Right hindlimb (tissue), 1 donor: ENCODE measurements around the gene ERCC8.
"Not testable (repeated sequence)": the region's sequence is repeated elsewhere in the genome, so short reads cannot be mapped to it uniquely, and the experiment has no call there.

ENCODE experiments used
- DNase-seq: peaks from one replicate; pipeline ENCODE4 v3.0.0-alpha.2; 2018

The ERCC8 gene

DNA sequence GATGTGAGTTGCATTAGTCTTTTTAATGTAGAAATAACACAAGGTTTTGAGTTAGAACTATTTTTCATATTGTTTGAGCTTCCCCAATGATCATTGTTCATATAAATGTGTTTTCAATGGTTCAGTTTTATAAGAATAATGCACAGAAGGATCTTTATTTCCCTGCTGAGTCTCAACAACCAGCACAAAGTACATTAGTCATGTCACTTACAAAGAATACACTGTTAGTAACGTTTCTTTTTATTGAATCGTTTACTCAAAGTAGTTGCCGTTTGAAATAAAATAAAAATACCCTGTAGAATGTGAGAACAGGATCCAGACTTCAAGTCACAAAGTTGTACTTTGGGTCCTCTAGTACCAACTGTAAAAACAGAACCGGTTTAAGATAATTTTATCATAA is 41.5 kb downstream of the ERCC8 start:
- no peak for DNase-seq

DNA sequence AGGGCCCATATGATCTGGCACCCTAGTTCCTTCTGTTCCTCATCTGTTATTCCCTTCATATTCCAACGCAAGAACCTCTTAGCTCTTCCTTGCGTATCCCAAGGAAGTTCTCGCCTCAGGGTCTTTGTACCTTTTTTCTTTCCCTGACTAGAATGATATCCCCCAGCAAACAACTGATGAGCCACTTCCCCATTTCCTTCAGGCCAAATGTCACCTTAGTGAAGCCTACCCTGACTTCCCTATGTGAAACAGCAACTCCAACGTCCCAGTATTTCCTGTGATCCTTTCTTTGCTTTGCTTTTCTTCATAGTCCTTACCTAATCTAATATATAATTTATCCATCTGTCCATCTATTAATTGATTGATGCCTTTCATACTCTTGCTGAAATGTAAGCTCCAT is 47.9 kb downstream of the ERCC8 start:
- DNase-seq = no peak

DNA sequence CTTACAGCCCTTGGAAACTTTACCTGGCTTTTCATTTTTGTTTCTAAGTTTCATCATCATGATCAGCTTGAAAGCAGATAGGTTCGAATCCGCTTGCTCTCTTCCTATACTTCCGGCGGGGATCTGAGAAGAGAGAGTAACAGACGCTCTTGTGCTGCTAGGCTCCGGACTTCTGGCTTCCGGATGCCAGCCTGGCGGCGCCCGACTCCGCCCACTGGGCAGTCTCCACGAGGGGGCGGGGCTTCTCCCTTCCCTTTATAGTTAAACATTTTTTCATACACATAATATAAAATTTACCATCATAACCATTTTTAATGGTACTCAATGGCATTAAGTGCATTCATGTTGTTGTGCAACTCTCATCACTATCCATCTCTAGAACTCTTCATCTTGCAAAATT is 51.3 kb downstream of the ERCC8 start:
- DNase-seq = no peak

DNA sequence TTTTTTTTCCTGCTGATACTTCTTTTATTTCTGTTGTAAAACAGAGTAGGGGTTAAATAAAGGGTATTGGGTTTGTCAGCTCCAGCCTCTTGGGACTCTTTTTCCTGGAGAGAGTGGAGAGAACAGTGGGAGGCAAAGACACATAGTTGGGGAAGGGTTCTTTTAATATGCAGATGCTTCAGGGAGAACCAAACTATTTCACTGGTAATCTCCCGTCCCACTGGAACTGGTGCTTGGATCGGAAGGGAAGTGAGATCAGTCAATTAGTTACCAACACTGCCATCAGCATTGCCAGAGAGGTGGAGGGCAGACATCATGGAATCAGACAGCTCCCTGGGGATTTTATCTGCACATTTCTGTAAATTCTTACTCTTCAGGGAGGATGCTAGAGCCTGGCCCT is 53.2 kb downstream of the ERCC8 start:
- DNase-seq = no peak

DNA sequence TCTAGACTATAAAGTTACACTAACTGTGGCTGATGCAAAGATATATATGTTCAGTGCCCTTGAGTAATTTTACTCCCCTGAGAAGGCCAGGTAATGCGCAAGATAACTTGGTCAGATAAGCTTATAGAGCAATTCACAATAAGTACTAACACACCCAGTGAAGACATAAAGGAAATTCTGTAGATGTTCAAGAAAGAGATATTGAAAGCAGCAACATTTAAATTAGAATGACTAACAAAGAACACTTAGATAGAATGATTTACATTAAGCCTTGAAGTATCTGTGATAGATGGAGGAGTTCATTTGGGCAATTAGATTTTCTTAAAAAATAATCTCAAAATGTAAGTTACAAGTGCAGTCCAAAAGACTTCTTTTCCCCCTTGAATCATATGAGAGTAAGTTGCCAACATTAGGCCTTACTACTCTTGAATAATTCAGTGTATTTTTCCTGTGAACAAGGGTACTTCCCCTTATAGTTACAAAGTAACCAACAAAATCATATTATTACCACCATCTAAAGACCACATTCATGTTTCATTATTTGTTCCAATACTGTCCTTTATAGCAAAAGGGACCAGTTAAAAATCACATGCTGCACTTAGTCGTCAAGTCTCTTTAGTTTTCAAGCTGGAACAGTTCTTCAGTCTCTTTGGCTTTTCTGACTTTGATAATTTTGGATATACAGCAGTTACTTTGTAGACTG is 56.4 kb downstream of the ERCC8 start:
- no peak for DNase-seq

DNA sequence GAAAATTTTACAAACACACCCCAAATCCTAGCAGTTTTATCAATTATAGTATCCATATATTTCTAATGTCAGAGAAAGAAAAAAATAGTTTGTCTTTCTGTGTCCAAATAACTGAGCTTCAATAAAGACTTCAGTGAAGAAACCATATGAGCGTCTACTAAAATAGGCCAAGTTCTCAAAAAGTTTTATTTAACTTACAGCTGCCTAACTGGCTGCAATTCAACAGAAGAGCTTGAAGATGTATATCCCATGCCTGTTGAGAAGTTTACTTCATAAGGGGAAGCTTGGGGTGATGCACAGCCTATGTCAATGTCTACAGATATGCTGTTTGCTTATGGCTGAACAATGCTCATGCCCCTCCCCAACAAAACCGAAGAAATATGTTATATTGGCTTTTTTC is 57.1 kb downstream of the ERCC8 start:
- no peak for DNase-seq

DNA sequence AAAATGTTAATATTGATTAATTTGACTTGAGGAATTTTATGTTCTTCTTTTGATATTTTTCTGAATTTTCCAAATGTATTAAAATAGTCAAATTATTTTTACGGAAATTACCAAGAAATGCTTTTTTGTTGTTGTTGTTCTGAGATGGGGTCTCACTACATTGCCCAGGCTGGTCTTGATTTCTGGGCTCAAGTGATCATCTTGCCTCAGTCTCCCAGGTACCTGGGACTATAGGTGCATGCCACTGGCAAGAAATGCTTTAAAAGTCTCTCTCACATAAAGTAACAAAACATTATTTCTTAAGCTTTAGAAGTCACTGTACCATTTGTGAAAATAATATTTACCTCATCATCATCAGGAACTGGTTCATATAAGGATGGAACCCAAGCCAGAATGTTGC is 57.8 kb downstream of the ERCC8 start:
- DNase-seq = no peak

DNA sequence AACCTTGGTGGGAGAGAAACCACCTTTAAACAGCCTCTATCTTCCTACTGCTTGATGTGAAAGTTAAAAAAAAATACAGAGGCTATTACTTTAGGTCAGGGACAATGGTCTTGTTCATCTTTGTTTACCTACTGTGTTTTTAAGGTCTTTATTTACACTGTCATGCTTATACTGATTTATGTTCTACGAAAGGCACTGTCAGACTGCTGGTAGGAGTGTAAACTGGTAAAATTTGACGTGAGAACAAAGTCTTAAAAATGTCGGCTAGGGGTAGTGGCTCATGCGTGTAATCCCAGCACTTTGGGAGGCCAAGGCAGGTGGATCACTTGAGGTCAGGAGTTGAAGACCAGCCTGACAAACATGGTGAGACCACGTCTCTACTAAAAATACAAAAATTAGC is 58.7 kb downstream of the ERCC8 start:
- no peak for DNase-seq

DNA sequence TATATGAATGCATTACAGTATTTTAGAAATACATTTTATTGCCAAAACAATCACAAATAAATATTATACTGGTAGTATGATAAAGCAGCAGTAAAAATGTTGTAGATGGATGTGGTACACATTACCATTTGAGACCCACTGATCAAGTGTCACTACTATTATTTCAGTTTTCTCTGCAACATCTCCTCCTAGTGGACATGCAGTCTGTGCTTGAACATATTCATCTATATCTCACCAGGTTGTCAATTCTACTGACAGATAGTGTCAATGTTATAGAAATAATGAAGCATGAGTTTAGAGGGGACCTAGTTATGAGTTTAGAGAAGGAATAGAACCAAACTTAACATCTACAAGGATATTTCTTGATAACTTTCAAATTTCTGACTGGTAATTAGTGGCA is 61.6 kb downstream of the ERCC8 start:
- no peak for DNase-seq

DNA sequence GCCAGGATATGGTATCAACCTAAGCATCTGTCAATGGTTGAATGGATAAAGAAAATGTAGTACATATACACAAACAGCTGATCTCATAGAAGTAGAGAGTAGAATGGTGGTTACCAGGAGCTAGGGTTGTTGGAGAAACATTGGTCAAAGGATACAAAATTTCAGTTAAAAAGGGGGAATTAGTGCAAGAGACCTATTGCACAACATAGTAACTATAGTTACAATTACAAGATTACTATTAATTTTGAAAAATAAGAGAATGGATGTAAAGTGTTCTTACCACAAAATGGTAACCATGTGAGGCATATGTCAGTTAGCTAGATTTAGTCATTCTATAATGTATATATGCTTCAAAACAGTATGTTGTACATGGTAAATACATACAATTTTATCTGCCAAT is 72.0 kb downstream of the ERCC8 start:
- no peak for DNase-seq

DNA sequence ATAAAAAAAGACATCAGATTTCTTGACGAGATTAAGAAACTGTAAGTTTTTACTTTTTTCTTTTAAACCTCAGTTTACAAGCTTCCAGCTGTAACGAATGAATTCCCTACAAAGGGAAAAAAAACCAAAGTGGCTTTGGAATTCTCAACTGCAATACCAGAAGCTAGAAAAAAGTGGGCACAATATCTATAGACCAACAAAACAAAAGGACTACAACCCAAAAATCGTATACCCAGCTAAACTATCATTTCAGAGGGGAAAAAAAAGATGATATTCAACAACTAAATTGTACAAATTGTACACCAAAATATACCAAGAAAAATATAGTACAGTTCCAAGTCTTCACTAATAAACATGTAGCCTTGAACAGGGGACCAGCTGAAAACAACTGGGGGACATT is 74.0 kb downstream of the ERCC8 start:
- no peak for DNase-seq

DNA sequence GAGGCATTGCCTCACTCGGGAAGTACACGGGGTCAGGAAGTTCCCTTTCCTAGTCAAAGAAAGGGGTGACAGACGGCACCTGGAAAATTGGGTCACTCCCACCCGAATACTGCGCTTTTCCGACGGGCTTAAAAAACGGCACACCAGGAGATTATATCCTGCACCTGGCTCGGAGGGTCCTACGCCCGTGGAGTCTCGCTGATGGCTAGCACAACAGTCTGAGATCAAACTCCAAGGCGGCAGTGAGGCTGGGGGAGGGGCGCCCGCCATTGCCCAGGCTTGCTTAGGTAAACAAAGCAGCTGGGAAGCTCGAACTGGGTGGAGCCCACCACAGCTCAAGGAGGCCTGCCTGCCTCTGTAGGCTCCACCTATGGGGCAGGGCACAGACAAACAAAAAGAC is 84.3 kb downstream of the ERCC8 start:
- not testable (repeated sequence) for DNase-seq

DNA sequence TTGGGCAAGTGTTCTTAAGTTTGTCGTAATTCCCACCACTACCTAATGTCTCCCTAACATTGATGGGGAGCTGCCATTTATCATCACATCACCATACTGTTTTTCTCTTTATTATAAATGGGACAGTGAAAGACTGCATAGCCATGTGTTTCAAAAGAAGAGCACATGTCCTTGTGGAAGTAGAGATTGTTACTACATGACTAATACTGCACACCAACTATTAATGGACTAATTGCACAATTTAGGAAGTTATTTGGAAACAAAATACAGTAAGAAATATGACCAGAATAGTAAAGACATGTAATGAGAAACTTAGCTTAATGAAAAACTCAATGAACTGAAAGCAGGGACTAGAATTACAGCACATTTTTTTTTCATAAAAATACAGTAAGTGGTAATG is 88.8 kb downstream of the ERCC8 start:
- DNase-seq = no peak

DNA sequence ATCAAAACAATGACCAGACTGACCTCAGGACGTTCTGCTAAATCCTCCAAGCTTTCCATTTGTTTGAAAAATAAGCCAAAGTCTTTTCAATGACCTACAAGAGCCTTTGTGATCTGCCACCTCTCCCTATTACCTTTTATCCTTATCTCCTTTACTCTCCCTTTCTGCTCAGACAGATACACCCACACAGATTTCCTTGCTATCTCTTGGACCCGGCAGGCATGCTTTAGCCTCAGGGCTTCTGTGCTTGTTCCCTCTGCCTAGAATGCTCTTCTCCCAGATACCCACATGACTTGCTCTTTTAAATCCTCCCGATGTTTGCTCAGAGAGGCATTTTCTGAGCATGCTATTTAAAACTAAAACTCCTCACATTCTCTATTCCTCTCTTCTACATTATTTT is 91.9 kb downstream of the ERCC8 start:
- no peak for DNase-seq

DNA sequence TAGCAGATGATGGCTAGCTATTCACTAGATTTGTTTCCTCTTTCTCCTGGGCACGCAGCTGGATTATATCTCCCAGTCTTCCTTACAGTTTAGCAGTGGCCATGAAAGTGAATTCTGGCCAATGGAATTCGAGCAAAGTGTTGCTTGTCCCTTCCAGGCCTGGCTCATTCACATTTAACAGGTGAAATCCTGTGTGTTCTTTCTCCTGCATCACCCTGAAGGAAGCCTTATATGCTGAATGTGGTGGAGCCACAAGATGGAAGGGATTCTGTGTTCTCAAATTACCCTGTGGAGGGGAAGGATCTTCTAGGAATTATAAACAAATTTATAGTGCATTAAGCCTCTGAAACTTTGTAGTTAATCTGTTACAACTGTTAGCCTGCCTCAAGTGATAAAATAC is 92.6 kb downstream of the ERCC8 start:
- no peak for DNase-seq

DNA sequence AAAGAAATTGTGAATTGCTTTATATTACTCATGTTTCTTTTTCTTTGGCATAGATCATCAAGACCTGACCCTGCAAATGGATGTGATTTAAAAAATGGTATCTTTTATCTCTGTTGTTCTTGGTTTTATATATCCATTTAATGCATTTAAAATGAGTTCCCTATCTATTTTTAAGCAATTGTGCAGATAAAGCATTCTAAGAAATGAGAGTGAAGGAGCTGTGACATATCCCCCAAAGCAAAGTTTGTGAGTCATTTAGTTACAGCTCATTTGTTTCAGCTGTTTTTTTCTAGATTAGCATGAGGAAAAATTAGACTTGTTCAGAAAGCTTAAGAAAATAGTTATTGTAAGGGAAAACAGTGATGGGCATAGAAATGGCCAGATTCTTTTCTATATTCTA is 93.2 kb downstream of the ERCC8 start:
- no peak for DNase-seq

DNA sequence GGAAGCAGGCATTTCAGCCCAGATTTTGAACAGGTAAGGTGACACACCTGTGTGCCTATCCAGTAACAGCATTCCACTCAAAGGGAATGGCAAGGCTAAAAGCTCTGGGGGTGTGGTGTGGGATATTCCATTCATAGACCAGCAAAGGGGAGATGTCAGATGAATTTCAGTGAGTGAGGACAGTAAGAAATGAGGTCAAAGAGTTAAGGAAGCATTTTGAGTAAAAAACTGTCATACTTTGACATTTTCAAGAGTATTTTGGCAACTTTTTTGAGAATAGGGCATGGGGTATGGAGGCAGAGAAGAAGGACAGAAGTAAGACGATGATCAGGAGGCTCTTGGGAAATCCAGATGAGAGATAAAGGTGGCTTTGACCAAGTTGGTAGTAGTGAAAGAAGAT is 98.6 kb downstream of the ERCC8 start:
- no peak for DNase-seq

DNA sequence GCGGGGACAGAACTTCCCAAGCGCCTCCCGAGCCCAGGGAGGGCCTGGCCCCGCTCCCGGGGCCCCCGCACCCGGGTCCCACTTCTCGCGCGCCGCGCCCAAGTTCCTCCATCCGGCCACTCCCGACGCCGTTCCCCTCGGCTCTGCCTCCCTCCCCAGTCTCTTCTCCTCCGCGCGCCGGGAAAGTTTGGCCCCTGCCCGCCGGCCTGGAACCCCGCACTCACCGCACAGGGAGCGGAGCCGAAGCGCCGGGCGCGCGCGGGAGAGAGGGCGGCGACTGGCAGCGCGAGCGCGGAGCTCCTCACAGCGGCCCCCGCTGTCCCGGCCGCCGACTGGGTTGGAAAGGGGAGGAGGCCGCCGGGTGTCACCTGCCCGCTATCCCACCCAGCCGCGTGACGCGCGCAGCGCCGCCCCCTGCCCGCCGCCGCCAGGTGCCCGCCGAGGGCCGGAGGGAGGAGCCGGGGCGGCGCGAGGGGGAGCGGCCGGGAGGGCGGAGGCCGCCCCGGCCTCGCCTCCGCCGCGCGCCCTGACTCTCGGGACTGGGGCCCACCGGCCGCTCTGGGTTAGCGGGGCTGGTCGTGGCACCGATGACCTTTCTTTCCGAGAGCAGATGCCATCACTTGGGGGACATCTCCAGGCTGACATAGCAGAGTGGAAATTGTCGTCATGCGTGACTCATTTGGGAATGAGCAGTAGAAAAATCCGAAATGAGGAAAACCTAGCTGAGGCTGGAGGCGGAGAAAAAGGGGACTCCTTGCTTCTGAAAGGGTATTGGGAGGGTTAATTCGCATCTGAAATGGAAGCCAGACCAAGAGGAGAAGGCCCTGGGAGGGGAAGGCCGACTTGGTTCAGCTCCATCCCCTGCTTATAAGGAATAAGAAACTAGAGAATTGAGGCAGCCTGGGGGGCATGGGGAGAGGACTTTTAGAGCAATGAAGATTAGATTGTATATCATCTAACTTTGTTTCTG is 100.6 kb downstream of the ERCC8 start, which contains the start of gene ELOVL7:
Gene ELOVL7, minus strand, starts transcription at position 334 of the 970 bp plus-strand sequence. CDS start 56,872 bp downstream, outside the sequence.
- peak; percentile 63 for DNase-seq

DNA sequence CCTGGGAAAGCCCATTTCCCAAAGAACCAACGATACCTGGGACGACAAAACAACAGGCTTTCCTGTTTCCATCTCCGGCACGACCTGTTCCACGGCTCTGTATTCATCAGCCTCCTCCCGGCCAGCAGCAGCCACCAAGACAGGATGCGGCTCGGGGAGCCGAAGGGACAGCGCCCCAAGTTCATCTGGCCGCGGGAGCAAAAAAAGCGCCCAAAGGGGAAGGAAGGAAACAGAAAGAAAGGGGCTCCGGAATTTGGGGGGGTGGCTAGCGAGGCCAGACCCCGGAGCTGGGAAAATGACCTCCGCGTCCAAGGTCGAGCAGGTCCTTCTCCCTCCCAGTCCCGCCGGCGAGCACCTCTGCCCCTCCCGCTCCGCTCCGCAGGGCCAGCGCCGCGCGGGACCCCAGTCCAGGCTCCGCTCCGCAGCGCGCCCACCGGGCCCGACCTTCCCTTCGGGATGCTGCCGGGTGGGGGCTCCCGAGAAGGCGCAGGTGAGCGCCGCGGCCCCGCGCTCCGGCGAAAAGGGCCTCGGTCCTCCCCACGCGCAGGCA is 101.4 kb downstream of the ERCC8 start:
- peak; percentile 21 for DNase-seq

DNA sequence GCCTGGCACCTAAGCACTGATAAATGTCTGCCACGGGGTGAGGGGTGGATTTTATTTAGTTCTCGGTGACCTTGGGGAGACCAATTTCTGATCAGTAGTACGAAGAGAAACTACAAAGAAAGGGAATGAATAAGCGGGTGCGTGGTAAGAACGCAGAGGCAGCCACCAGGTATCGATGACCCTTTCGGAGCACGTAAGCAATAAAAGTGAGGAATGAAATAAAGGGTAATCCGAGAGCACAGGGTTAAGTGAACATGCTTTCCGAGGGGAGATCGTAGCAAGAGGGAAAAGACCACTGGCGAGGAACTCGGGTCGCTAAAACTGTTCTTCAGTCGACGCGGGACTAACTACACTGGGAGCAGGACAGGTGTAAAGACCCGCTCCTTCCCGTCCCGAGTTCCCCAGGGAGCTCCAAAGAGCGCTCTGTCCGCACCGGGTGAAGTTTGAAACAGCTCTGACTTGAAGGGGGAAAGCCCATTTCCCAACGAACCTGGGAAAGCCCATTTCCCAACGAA is 101.9 kb downstream of the ERCC8 start:
- no peak for DNase-seq

DNA sequence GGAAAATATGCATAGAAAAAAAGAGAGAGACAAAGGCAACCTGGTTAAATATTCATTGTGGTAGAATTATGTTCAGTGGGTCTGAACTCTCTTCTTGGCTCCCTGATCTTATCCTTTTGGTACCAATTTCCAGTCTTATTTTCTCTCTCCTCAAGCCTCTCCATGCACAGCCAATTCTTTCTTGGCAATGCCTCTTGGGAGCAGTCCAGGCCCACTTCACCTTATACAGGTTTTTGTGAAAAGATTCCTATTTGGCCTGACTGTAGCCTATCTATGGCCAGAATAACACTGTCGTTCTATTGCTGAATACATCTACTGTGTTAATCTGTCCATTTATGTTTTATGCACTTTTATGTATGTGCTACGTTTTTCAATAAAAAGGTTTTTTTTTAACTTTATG is 103.5 kb downstream of the ERCC8 start:
- no peak for DNase-seq

DNA sequence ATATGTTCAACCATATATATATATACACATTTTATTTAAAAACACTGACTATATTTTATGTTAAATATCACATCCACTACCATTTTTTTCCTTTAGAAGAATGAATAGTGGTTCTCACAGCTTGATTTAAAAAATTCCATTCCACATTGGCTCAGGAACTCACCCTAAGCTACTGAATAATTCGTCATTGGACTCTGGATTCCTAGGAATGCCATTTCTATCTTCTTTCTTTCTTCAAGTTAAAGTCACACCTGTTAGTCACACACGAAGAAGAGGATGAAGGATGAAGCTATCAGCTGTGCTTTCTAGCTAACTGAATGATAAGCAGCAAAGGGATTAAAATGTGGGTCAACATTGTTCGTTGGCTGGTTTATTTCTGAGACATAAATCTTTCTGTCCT is 108.7 kb downstream of the ERCC8 start:
- no peak for DNase-seq

DNA sequence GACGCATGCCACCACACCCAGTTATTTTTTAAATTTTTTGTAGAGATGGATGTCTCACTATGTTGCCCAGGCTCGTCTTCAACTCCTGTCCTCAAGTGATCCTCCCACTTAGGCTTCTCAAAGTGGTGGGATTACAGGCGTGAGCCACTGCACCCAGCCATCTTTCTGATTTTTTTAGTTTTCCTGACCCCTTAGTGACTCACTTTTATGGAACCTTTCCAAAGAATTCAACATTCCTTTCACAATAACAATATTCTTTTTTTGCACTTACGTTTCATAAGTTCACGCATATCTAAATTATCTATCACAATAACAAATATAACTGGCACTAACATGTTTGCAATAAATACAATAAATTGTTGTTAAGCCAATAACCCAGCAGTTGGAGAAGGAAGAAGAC is 109.3 kb downstream of the ERCC8 start:
- no peak for DNase-seq

DNA sequence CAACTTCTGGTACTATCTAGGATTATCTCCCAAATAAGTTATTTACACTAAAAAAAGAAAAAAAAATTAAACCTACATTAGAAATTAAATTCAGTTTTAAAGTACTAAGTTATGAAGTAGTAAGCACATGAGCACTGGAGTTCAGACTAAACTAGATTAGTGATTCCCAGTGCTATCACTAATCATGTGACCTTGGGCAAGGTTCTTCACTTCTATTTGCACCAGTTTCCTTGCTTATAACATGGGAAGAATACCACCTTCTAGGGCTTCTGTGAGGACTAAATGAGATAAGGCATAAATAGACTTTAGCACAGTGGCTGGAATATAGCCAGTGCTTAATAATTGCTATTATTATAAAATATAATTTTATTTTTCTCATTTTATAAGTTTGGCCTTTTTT is 111.3 kb downstream of the ERCC8 start:
- DNase-seq = no peak
